ENCODE data around the gene BTN3A1.

DNA sequence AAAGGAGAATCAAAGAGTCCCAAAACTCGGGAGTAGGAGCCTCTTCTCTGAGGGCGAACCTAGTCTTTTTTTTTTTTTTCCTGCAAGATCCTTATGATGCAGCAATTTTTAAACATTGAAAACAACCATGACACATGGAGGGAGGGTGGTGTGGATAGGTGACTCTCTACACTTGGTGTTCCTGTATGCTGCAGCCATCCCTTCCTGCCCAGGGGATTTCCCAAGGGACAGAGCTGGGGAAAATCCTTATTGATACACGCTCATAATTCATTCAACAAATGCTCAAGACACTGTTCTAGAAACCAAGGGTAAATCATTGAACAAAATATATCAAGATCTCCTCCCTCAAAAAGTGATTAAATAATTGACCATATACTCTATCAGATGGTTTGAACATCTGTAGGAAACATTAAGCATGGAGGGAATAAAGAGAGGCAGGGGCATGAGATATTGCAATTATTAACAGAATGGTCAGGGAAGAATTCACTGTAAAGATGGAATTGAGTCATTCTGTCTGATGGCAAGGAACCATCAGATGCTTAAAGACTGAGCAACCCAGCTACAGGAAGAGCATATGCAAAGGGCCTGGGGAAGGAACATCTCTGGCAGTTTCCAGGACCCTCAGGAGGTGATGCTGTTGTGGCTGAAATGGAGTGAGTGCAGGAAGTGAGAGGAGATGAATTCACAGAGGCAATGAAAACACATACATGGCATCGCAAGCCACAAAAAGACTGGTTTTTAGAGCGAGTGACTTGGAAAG lies 24.8 kb downstream of the BTN3A1 start:
- TF ChIP-seq, protein P1, sequence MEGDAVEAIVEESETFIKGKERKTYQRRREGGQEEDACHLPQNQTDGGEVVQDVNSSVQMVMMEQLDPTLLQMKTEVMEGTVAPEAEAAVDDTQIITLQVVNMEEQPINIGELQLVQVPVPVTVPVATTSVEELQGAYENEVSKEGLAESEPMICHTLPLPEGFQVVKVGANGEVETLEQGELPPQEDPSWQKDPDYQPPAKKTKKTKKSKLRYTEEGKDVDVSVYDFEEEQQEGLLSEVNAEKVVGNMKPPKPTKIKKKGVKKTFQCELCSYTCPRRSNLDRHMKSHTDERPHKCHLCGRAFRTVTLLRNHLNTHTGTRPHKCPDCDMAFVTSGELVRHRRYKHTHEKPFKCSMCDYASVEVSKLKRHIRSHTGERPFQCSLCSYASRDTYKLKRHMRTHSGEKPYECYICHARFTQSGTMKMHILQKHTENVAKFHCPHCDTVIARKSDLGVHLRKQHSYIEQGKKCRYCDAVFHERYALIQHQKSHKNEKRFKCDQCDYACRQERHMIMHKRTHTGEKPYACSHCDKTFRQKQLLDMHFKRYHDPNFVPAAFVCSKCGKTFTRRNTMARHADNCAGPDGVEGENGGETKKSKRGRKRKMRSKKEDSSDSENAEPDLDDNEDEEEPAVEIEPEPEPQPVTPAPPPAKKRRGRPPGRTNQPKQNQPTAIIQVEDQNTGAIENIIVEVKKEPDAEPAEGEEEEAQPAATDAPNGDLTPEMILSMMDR (IDR thresholded peaks at IDR 0.05): no peak
- TF ChIP-seq POLR2A (IDR thresholded peaks at IDR 0.05): no peak
